Fibroblast of mammary gland (primary cell): ENCODE data around the gene TOMM7.

Experiments
- DNase-seq: peaks from one replicate; pipeline ENCODE4 v3.0.0-alpha.2; 2010; ENCODE audit warnings: low read depth
- H3K4me3 ChIP-seq: 2 replicates; pipeline ENCODE4 v1.5.1; 2011; ENCODE audit warnings: low read depth, mild to moderate bottlenecking, low read length, moderate library complexity; ENCODE audit not compliant: control insufficient read depth
- CTCF ChIP-seq: conservative IDR thresholded peaks from 2 replicates; pipeline ENCODE4 v1.5.1; 2011; ENCODE audit warnings: low read depth, low read length, inconsistent platforms; ENCODE audit not compliant: control insufficient read depth, insufficient read depth

TOMM7 gene

GRCh38 chr7:22826593-22826992 lies 3.9 kb upstream of the TOMM7 start:
- no peak overlapping the region for H3K4me3 ChIP-seq
- TF ChIP-seq CTCF: no peak
- DNase-seq: no peak

- no peak for TF ChIP-seq CTCF
- DNase-seq: no peak
- no peak overlapping the region for H3K4me3 ChIP-seq
These were observed 2.1 kb upstream of the TOMM7 start for GRCh38 chr7:22824760-22825159.

- no peak for TF ChIP-seq CTCF
- H3K4me3 ChIP-seq: peak overlapping the region; percentile 69
- DNase-seq: no peak
These were observed 471 bp upstream of the TOMM7 start for GRCh38 chr7:22823142-22823497.

- peak overlapping the region; percentile 69 for H3K4me3 ChIP-seq
- peak; percentile 36 for DNase-seq
These were observed 755 bp downstream of the TOMM7 start for GRCh38 chr7:22821702-22822485.

GRCh38 chr7:22819476-22819875 lies 3.2 kb downstream of the TOMM7 start:
- no peak for TF ChIP-seq CTCF
- no peak for DNase-seq
- no peak overlapping the region for H3K4me3 ChIP-seq

More at GRCh38 chr7:22821702-22822485, 755 bp downstream of the TOMM7 start:
- TF ChIP-seq CTCF: no peak

GRCh38 chr7:22814261-22815208 lies 8.1 kb downstream of the TOMM7 start:
- H3K4me3 ChIP-seq: no peak overlapping the region
- TF ChIP-seq CTCF: no peak
- peak; percentile 72 for DNase-seq
